IPS-20b (cell line): Measurements from ENCODE around the gene LMTK3.

Experiments used
- H3K27ac ChIP-seq: one replicate; pipeline ENCODE4 v1.5.1; 2013; ENCODE audit warnings: low read length
- H3K27me3 ChIP-seq: 2 replicates; pipeline ENCODE4 v1.6.1; 2013; ENCODE audit warnings: mild to moderate bottlenecking, low read length, inconsistent platforms; ENCODE audit not compliant: insufficient read depth
- H3K36me3 ChIP-seq: 2 replicates; pipeline ENCODE4 v1.6.1; 2013; ENCODE audit warnings: low read depth, mild to moderate bottlenecking, inconsistent platforms, low read length, moderate library complexity; ENCODE audit not compliant: insufficient read depth
- H3K4me1 ChIP-seq: 2 replicates; pipeline ENCODE4 v1.6.1; 2013; ENCODE audit warnings: mild to moderate bottlenecking, control low read depth, inconsistent platforms, low read length, moderate library complexity; ENCODE audit not compliant: insufficient read depth
- H3K4me3 ChIP-seq: 2 replicates; pipeline ENCODE4 v1.5.1; 2013; ENCODE audit warnings: mild to moderate bottlenecking, low read length, inconsistent platforms
- H3K9ac ChIP-seq: 2 replicates; pipeline ENCODE4 v1.6.1; 2013; ENCODE audit warnings: low read depth, mild to moderate bottlenecking, inconsistent platforms, low read length, moderate library complexity
- H3K9me3 ChIP-seq: 2 replicates; pipeline ENCODE4 v1.6.1; 2013; ENCODE audit warnings: mild to moderate bottlenecking, low read depth, low read length, inconsistent platforms; ENCODE audit not compliant: insufficient read depth

The LMTK3 gene

DNA sequence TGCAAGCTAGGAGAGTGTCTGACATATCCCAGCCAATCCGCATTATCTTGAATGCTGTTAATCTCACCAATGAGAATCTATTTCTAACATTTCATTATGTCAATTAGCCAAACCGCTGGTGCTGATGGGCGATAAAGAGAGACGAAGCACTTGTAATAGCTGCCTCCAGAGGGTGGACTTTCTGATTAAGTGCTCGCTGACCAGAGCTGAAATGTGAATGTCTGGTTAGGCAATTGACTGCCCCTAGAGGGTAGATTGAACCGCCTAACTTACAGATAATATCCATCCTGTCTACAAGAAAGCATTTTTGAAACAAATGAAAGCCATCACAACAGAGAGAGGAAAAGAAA, 66.4 kb downstream of the LMTK3 start:
- Histone ChIP-seq H3K9ac (peak overlapping the region; percentile 94; the same call in 1 of the 2 replicates), H3K27ac (no peak overlapping the region), H3K9me3 (no peaks in the 10 kb centered on the region), H3K4me3 (peak overlapping the region; percentile 94), H3K4me1 (peaks cover 8% of the 10 kb centered on the region; the same call in 1 of the 2 replicates), H3K36me3 (peaks cover 31% of the 10 kb centered on the region), H3K27me3 (peaks cover 41% of the 10 kb centered on the region)

DNA sequence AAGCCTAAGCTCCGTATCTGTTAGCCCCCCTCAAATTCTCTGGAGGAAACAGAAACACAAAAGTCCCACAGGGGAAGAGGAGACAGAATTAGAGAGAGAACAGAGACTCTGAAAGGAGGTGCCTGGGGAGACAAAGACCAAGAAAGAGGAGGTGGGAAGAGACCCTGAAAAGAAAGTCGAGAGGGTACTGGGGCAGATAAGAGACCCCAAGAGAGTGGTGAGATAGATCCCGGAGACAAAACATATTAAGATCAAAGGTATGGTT, 66.8 kb downstream of the LMTK3 start:
- peaks cover 41% of the 10 kb centered on the region for H3K27me3 ChIP-seq
- H3K36me3 ChIP-seq, result peaks cover 27% of the 10 kb centered on the region
- H3K9ac ChIP-seq, result peak overlapping the region; percentile 94; the same call in 1 of the 2 replicates
- H3K4me3 ChIP-seq, result peak overlapping the region; percentile 94
- no peaks in the 10 kb centered on the region for H3K9me3 ChIP-seq
- no peak overlapping the region for H3K27ac ChIP-seq
- peaks cover 8% of the 10 kb centered on the region; the same call in 1 of the 2 replicates for H3K4me1 ChIP-seq

DNA sequence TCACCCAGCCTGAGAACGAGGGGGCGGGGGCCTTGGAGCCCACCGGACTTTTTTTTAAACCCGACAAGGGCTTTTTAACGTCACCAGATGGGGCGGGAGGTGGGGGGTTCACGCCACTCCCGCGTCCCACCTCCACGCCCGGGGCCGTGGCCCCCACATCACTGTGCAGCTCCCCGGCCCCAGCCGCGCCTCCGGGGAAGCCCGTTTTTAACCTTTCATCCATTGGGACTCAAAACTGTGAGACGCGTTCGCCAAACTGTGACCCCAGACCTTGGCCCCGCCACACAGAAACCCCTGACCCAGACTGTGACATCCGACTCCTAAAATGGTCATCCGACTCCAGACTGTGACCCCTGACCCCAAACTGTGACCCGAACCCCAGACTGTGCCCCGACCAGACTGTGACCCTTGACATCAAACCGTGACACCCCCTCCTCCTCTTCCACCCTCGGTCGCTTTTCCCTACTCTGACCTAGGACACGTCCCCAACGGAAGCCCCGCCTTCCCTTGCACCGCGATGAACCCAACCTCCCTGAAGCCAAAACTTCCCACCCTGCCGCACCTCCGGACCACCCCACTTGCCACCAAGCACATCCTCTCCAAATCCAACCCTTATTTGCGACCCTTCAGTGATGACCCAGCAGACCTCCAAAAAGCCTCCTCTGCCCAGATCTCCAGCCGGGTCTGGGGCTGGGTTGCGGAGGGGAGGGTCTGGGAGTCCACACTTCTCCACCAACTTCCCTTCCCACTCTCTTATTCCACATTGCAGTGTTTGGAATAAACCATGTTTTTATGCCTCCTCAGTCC, 67.3 kb downstream of the LMTK3 start:
- H3K9ac ChIP-seq, result peak overlapping the region; percentile 94; the same call in 1 of the 2 replicates
- no peak overlapping the region for H3K27ac ChIP-seq
- H3K4me3 ChIP-seq, result peak overlapping the region; percentile 94
- H3K9me3 ChIP-seq, result no peaks in the 10 kb centered on the region
- peaks cover 22% of the 10 kb centered on the region for H3K36me3 ChIP-seq
- peaks cover 8% of the 10 kb centered on the region; the same call in 1 of the 2 replicates for H3K4me1 ChIP-seq
- peaks cover 41% of the 10 kb centered on the region for H3K27me3 ChIP-seq

DNA sequence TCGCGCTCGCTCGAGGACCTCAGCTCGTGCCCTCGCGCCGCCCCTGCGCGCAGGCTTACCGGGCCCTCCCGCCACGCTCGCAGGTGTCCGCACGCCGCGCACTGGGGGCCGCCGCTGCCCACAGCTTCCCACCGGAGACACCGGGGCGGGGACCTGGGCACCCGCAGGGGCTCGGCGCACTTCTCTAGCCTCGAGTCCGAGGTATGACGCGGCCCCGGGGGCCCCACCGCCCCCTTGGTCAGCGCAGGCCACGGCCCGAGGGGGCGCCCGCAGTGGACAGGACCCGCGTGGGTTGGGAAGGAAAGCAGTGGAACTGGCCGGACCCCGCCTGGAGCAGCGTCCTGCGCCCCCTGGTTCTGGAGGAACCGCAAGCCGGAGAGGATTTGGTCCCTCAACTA, 67.9 kb downstream of the LMTK3 start:
- Histone ChIP-seq H3K9ac (no peak overlapping the region), H3K4me3 (peak overlapping the region; percentile 94; the same call in 1 of the 2 replicates), H3K27ac (no peak overlapping the region)

DNA sequence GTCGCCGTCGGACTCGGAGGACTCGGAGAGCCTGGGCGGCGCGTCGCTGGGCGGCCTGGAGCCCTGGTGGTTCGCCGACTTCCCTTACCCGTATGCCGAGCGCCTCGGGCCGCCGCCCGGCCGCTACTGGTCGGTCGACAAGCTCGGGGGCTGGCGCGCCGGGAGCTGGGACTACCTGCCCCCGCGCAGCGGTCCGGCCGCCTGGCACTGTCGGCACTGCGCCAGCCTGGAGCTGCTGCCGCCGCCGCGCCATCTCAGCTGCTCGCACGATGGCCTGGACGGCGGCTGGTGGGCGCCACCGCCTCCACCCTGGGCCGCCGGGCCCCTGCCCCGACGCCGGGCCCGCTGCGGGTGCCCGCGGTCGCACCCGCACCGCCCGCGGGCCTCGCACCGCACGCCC, 68.4 kb downstream of the LMTK3 start:
- H3K4me1 ChIP-seq, result peaks cover 8% of the 10 kb centered on the region; the same call in 1 of the 2 replicates
- H3K27ac ChIP-seq, result no peak overlapping the region
- H3K9ac ChIP-seq, result no peak overlapping the region
- H3K9me3 ChIP-seq, result no peaks in the 10 kb centered on the region
- peaks cover 13% of the 10 kb centered on the region for H3K36me3 ChIP-seq
- H3K4me3 ChIP-seq, result no peak overlapping the region
- peaks cover 41% of the 10 kb centered on the region for H3K27me3 ChIP-seq

More for the DNA sequence above, 67.9 kb downstream of the LMTK3 start:
- H3K36me3 ChIP-seq, result peaks cover 17% of the 10 kb centered on the region
- H3K4me1 ChIP-seq, result peaks cover 8% of the 10 kb centered on the region; the same call in 1 of the 2 replicates
- H3K9me3 ChIP-seq, result no peaks in the 10 kb centered on the region
- H3K27me3 ChIP-seq, result peaks cover 41% of the 10 kb centered on the region

DNA sequence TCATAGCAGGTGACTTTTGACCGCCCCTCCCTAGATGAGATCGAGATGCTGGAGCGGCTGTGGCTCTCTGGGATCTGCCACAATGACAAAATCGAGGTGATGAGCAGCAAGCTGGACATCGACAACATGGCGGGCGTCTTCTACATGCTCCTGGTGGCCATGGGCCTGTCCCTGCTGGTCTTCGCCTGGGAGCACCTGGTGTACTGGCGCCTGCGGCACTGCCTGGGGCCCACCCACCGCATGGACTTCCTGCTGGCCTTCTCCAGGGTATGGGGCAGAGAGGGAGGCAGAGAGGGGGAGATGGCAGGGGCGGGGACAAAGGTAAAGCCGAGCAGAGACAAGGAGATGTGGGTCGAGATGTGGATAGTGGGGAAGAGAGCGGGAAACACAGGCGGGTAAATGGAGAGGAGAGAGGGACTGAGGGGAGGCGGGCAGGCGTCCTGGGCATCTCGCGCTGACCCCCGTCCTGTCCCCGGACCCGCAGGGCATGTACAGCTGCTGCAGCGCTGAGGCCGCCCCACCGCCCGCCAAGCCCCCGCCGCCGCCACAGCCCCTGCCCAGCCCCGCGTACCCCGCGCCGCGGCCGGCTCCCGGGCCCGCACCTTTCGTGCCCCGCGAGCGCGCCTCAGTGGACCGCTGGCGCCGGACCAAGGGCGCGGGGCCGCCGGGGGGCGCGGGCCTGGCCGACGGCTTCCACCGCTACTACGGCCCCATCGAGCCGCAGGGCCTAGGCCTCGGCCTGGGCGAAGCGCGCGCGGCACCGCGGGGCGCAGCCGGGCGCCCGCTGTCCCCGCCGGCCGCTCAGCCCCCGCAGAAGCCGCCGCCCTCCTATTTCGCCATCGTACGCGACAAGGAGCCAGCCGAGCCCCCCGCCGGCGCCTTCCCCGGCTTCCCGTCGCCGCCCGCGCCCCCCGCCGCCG, 69.3 kb downstream of the LMTK3 start:
- Histone ChIP-seq H3K9ac (no peak overlapping the region), H3K4me1 (peaks cover 8% of the 10 kb centered on the region; the same call in 1 of the 2 replicates), H3K27me3 (peaks cover 41% of the 10 kb centered on the region), H3K36me3 (peaks cover 4% of the 10 kb centered on the region; the same call in 1 of the 2 replicates), H3K27ac (no peak overlapping the region), H3K9me3 (no peaks in the 10 kb centered on the region), H3K4me3 (no peak overlapping the region)

DNA sequence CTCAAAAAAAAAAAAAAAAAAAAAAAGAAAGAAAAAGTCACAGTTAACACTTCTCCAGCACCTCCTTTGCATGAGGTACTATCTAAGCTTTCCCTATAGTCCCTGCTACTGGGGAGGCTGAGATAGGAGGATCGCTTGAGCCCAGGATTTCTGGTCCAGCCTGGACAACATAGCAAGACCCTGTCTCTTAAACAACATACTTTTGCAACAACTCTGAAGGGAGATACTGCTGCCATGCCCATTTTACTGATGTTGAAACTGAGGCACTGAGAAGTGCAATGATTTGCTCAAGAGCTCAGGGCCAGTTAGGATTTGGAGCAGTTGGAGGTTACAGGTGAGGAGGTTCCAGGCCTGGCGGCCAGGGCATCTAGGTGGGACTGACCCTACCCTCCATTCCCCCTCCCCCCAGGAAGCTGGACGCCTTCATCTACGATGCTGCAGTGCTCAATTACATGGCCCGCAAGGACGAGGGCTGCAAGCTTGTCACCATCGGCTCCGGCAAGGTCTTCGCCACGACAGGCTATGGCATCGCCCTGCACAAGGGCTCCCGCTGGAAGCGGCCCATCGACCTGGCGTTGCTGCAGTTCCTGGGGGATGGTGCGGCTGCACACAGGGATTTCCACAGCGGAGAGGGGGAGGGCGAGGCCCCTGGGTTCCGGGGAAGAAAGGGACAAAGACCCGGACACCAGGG, 70.1 kb downstream of the LMTK3 start:
- Histone ChIP-seq H3K9ac (no peak overlapping the region), H3K9me3 (no peaks in the 10 kb centered on the region), H3K27ac (no peak overlapping the region), H3K4me1 (peaks cover 8% of the 10 kb centered on the region; the same call in 1 of the 2 replicates), H3K36me3 (no peaks in the 10 kb centered on the region), H3K4me3 (no peak overlapping the region), H3K27me3 (peaks cover 41% of the 10 kb centered on the region)

DNA sequence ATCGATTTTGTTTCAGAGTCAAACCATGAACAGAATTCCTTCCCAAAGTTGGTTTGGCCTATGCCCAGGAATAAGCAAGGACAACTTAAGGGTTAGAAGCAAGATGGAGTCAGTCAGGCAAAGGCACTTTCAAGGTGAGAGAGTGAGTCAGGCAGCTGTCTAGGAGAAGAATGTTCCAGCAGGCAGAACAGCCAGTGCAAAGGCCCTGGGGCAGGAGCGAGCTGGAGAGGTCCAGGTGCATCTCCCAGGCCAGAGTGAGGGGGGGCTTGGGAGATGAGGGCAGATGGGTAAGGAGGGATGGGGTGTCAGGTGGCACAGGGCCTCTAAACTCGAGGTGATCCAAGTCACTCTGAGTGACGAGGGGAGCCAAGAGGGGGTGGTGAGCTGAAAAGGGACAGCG, 75.0 kb downstream of the LMTK3 start:
- H3K36me3 ChIP-seq, result no peaks in the 10 kb centered on the region
- H3K9ac ChIP-seq, result no peak overlapping the region
- no peak overlapping the region for H3K27ac ChIP-seq
- H3K4me1 ChIP-seq, result no peaks in the 10 kb centered on the region
- peaks cover 9% of the 10 kb centered on the region for H3K27me3 ChIP-seq
- no peak overlapping the region for H3K4me3 ChIP-seq
- no peaks in the 10 kb centered on the region for H3K9me3 ChIP-seq
